Measurements from ENCODE around the gene SP140L.
A peak's percentile ranks its signal among the peaks of the same experiment; 100 is the strongest.

Gene SP140L

GRCh38 chr2:230412846-230413245 is 85.9 kb downstream of the SP140L start:
- no peak for DNase-seq (ENCODE audit: low read depth)
- no peak for TF ChIP-seq CTCF (IDR thresholded peaks at IDR 0.05; ENCODE audit: insufficient read depth, low read depth, low read length, missing control alignments)
- no peak overlapping the region for H3K4me3 ChIP-seq (ENCODE audit: low read length)

GRCh38 chr2:230413479-230413878 is 86.5 kb downstream of the SP140L start:
- DNase-seq (ENCODE audit: low read depth), result no peak
- no peak overlapping the region for H3K4me3 ChIP-seq (ENCODE audit: low read length)
- TF ChIP-seq CTCF (IDR thresholded peaks at IDR 0.05; ENCODE audit: insufficient read depth, low read depth, low read length, missing control alignments), result no peak

- DNase-seq (ENCODE audit: low read depth), result peak; percentile 73
- no peak overlapping the region for H3K4me3 ChIP-seq (ENCODE audit: low read length)
- TF ChIP-seq CTCF (IDR thresholded peaks at IDR 0.05; ENCODE audit: insufficient read depth, low read depth, low read length, missing control alignments), result no peak
Observed at GRCh38 chr2:230414302-230414701, 87.3 kb downstream of the SP140L start.

- peak; percentile 78 for DNase-seq (ENCODE audit: low read depth)
- TF ChIP-seq CTCF (IDR thresholded peaks at IDR 0.05; ENCODE audit: insufficient read depth, low read depth, low read length, missing control alignments), result no peak
- H3K4me3 ChIP-seq (ENCODE audit: low read length), result peak within 1 kb of the TSS; percentile 61
Observed at GRCh38 chr2:230416061-230416721, 89.2 kb downstream of the SP140L start, which contains the start of gene SP100. Gene SP100 (plus strand): TSS chr2:230416201. CDS start chr2:230416297, 96 bp downstream.

GRCh38 chr2:230417436-230417835 is 90.4 kb downstream of the SP140L start:
- peak overlapping the region; percentile 61 for H3K4me3 ChIP-seq (ENCODE audit: low read length)
- no peak for DNase-seq (ENCODE audit: low read depth)
- no peak for TF ChIP-seq CTCF (IDR thresholded peaks at IDR 0.05; ENCODE audit: insufficient read depth, low read depth, low read length, missing control alignments)

- TF ChIP-seq CTCF (IDR thresholded peaks at IDR 0.05; ENCODE audit: insufficient read depth, low read depth, low read length, missing control alignments), result no peak
- DNase-seq (ENCODE audit: low read depth), result peak; percentile 33
- no peak overlapping the region for H3K4me3 ChIP-seq (ENCODE audit: low read length)
Observed at GRCh38 chr2:230418341-230419016, 91.5 kb downstream of the SP140L start.

All from epithelial cell of esophagus (primary cell).